Vagina (tissue), 2 donors: ENCODE measurements around the gene ST6GALNAC5.

Experiments
- CTCF ChIP-seq, 3 experiments: fragments of 450-650 bp in 2 of 3; fragments of 200-600 bp in 1 of 3; sonication (generic) in 1 of 3; IDR thresholded peaks; one replicate each; pipeline ENCODE4 v1.5.1; 2017 to 2019; ENCODE audit warnings: antibody characterized with exemption in 3 of 3, mild to moderate bottlenecking in 2 of 3, moderate library complexity in 2 of 3
- POLR2A ChIP-seq, 2 donors: fragments of 450-650 bp; IDR thresholded peaks; one replicate each; pipeline ENCODE4 v1.6.1; 2017; ENCODE audit warnings: antibody characterized with exemption in 2 of 2, mild to moderate bottlenecking in 2 of 2, moderate library complexity in 2 of 2

GRCh38 chr1:76959556-76959955 lies 92.3 kb downstream of the ST6GALNAC5 start:
- TF ChIP-seq CTCF (IDR thresholded peaks at IDR 0.05), result no peak
- TF ChIP-seq POLR2A (IDR thresholded peaks at IDR 0.05), result no peak
